Superior temporal gyrus (tissue), 1 donor: ENCODE results near the gene HSPB6.
A peak's percentile ranks its signal among the peaks of the same experiment; 100 is the strongest.
"Not testable (repeated sequence)": the region's sequence is repeated elsewhere in the genome, so short reads cannot be mapped to it uniquely, and the experiment has no call there.

Source experiments
- DNase-seq: peaks from one replicate; pipeline ENCODE4 v3.0.0-alpha.2; 2016; ENCODE audit errors: extremely low spot score

Gene HSPB6

GRCh38 chr19:35756377-35757230 lies at the start of gene HSPB6:
HSPB6 (minus strand) TSS chr19:35757029; CDS start chr19:35757008, 21 bp downstream.
- no peak for DNase-seq

GRCh38 chr19:35806597-35806996 lies 49.8 kb upstream of the HSPB6 start:
- no peak for DNase-seq

- no peak for DNase-seq
Measured at GRCh38 chr19:35805526-35806102, 48.8 kb upstream of the HSPB6 start.

- DNase-seq: no peak
Measured at GRCh38 chr19:35801828-35802227, 45.0 kb upstream of the HSPB6 start.

GRCh38 chr19:35797663-35798062 lies 40.8 kb upstream of the HSPB6 start:
- peak; percentile 34 for DNase-seq

GRCh38 chr19:35796645-35797542 lies 40.1 kb upstream of the HSPB6 start:
- no peak for DNase-seq

- DNase-seq: not testable (repeated sequence)
Measured at GRCh38 chr19:35795564-35795963, 38.7 kb upstream of the HSPB6 start.

GRCh38 chr19:35793381-35794165 lies 36.7 kb upstream of the HSPB6 start:
- no peak for DNase-seq

- no peak for DNase-seq
Measured at GRCh38 chr19:35792888-35793287, 36.1 kb upstream of the HSPB6 start.

GRCh38 chr19:35792312-35792711 lies 35.5 kb upstream of the HSPB6 start:
- no peak for DNase-seq

GRCh38 chr19:35791814-35792279 lies 35.0 kb upstream of the HSPB6 start:
- DNase-seq: no peak

GRCh38 chr19:35790981-35791813 lies 34.4 kb upstream of the HSPB6 start:
- DNase-seq: no peak

GRCh38 chr19:35789978-35790944 lies 33.4 kb upstream of the HSPB6 start:
- no peak for DNase-seq

- DNase-seq: no peak
Measured at GRCh38 chr19:35789195-35789977, 32.6 kb upstream of the HSPB6 start.

GRCh38 chr19:35788205-35788960 lies 31.6 kb upstream of the HSPB6 start:
- DNase-seq: no peak

- no peak for DNase-seq
Measured at GRCh38 chr19:35787227-35787799, 30.5 kb upstream of the HSPB6 start.
